Fibroblast of lung (primary cell): ENCODE measurements around the gene FUT8.

Experiments
- EZH2 ChIP-seq: IDR thresholded peaks from 2 replicates; pipeline ENCODE4 v1.5.1; 2012; ENCODE audit warnings: low read length, control low read depth, mild to moderate bottlenecking; ENCODE audit errors: missing control alignments
- TF ChIP-seq, protein P1 (sequence below), 2 donors: IDR thresholded peaks in 1 of 2; conservative IDR thresholded peaks in 1 of 2; 1 replicate in 1 of 2; 2 replicates in 1 of 2; pipeline ENCODE4 v1.5.1; 2011 to 2012; ENCODE audit warnings: low read length in 2 of 2, control low read depth in 1 of 2, inconsistent platforms in 1 of 2, low read depth in 1 of 2, mild to moderate bottlenecking in 1 of 2

DNA sequence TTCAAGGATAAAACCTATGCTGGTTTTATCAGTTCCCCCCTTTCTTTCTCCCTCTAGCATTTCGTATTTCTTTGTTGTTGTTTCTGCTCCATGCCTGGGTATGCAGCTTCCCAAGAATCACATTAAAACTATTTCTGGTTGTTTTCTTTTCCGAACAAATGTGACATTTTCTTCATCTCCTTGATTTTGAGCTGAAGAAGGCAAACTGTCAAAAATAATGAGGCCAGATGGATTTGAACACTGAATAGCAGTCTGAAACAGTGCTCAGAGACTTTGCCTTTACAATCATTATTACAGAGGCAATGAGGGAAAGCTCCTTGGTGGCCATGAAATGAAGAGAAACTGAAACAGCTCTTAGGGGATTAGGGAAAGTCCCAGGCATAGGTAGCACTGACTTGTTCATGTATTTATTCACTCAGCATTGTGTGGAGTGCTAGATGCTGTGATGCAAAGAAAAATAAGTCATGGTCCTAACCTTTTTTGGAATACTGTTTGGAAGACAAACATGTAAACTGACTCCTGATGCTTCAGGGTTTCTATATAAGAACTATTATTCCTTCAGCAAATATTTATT is 319.5 kb downstream of the FUT8 start:
- TF ChIP-seq, protein P1, sequence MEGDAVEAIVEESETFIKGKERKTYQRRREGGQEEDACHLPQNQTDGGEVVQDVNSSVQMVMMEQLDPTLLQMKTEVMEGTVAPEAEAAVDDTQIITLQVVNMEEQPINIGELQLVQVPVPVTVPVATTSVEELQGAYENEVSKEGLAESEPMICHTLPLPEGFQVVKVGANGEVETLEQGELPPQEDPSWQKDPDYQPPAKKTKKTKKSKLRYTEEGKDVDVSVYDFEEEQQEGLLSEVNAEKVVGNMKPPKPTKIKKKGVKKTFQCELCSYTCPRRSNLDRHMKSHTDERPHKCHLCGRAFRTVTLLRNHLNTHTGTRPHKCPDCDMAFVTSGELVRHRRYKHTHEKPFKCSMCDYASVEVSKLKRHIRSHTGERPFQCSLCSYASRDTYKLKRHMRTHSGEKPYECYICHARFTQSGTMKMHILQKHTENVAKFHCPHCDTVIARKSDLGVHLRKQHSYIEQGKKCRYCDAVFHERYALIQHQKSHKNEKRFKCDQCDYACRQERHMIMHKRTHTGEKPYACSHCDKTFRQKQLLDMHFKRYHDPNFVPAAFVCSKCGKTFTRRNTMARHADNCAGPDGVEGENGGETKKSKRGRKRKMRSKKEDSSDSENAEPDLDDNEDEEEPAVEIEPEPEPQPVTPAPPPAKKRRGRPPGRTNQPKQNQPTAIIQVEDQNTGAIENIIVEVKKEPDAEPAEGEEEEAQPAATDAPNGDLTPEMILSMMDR (conservative IDR thresholded peaks at IDR 0.05 in 1 of 2, IDR thresholded peaks at IDR 0.05 in 1 of 2; ENCODE audit: low read depth in 1 of 2, low read length in 2 of 2): no peak
- no peak for TF ChIP-seq EZH2
